ENCODE measurements around the gene ELOB.

The ELOB gene

GRCh38 chr16:2777231-2777902 is at the start of gene ELOB:
TSS of gene ELOB (minus strand) at chr16:2777280. CDS start at chr16:2777239, 41 bp downstream.
- H3K9me3 ChIP-seq (ENCODE audit: low read length): no peaks in the 10 kb centered on the region
- peaks cover 18% of the 10 kb centered on the region for H3K4me1 ChIP-seq (ENCODE audit: insufficient read depth, low read length)
- peak within 1 kb of the TSS; percentile 79 for H3K4me3 ChIP-seq (ENCODE audit: low read length)
- H2AFZ ChIP-seq (ENCODE audit: low read depth, low read length): peak within 1 kb of the TSS; percentile 14
- peaks cover 29% of the 10 kb centered on the region for H3K36me3 ChIP-seq (ENCODE audit: insufficient read depth, low read length)
- H3K27me3 ChIP-seq (ENCODE audit: insufficient read depth, low read length): no peaks in the 10 kb centered on the region

DNA sequence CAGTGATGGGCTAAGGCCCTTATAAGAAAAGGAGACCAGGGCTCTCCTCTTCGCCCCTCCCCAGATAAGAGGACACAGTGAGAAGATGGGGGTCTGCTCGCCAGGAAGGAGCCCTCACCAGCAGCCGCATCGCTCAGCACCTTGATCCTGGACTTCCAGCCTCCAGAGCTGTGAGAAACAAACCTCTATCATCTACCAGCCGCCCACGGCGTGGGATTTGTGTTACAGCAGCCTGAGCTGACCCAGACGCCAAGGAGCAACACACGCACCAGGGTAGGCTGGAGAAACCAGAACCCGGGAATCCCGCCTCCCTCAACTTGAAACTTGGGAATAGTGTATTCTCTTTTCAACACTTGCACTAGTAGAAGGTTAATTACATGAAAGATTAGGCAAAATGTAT is 48.8 kb upstream of the ELOB start:
- no peaks in the 10 kb centered on the region for H3K9me3 ChIP-seq (ENCODE audit: low read length)
- peaks cover 37% of the 10 kb centered on the region for H3K27me3 ChIP-seq (ENCODE audit: insufficient read depth, low read length)
- no peaks in the 10 kb centered on the region for H3K36me3 ChIP-seq (ENCODE audit: insufficient read depth, low read length)
- no peaks in the 10 kb centered on the region for H3K4me1 ChIP-seq (ENCODE audit: insufficient read depth, low read length)
- H2AFZ ChIP-seq (ENCODE audit: low read depth, low read length): no peak overlapping the region
- H3K4me3 ChIP-seq (ENCODE audit: low read length): no peak overlapping the region

- Histone ChIP-seq H3K27me3 (ENCODE audit: insufficient read depth, low read length) (peaks cover 40% of the 10 kb centered on the region), H3K4me1 (ENCODE audit: insufficient read depth, low read length) (no peaks in the 10 kb centered on the region), H3K4me3 (ENCODE audit: low read length) (no peak overlapping the region), H2AFZ (ENCODE audit: low read depth, low read length) (no peak overlapping the region), H3K9me3 (ENCODE audit: low read length) (no peaks in the 10 kb centered on the region), H3K36me3 (ENCODE audit: insufficient read depth, low read length) (no peaks in the 10 kb centered on the region)
Observed at GRCh38 chr16:2825049-2825742, 48.1 kb upstream of the ELOB start.

DNA sequence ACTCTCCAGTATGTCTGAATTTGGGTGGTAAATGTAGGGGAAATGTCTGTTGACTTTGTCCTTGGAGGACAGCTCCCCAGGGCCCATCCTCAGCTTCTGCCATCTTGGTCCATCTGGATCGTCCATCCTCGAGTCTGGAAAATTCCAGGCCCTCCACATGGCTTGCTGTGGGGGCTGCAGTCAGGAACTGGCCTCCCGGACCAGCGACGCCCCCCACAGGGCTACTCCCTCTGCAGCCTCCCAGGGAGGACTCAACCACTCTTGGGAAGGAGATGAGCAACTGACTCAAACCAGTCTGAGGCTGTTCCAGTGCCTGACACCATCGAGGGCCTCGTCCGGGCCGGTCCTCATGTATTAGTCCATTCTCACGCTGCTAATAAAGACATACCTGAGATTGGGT is 47.5 kb upstream of the ELOB start:
- peaks cover 43% of the 10 kb centered on the region for H3K27me3 ChIP-seq (ENCODE audit: insufficient read depth, low read length)
- H3K4me1 ChIP-seq (ENCODE audit: insufficient read depth, low read length): no peaks in the 10 kb centered on the region
- no peaks in the 10 kb centered on the region for H3K9me3 ChIP-seq (ENCODE audit: low read length)
- H3K36me3 ChIP-seq (ENCODE audit: insufficient read depth, low read length): no peaks in the 10 kb centered on the region
- no peak overlapping the region for H2AFZ ChIP-seq (ENCODE audit: low read depth, low read length)
- H3K4me3 ChIP-seq (ENCODE audit: low read length): no peak overlapping the region

DNA sequence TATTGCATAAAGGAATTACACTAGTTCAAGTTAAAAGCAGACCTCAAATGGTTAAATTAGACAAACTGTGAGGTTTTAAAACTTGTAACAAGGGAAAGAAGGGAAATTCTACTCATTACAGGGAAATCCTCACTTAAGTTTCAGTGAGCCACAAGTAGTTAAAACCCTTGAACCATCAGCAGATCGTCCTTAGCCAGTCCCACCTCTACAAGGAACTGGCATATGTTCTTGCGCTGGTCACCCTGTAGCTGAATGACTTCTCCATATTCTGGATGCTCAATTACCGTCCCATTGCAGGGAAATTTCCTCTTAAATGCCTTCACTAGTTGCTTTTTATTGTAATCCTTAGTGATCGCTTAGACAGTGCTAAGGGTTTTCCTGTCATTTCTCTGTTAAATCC is 45.4 kb upstream of the ELOB start:
- no peak overlapping the region for H2AFZ ChIP-seq (ENCODE audit: low read depth, low read length)
- no peaks in the 10 kb centered on the region for H3K4me1 ChIP-seq (ENCODE audit: insufficient read depth, low read length)

GRCh38 chr16:2822158-2822495 is 45.0 kb upstream of the ELOB start:
- Histone ChIP-seq H2AFZ (ENCODE audit: low read depth, low read length) (no peak overlapping the region), H3K9me3 (ENCODE audit: low read length) (no peaks in the 10 kb centered on the region), H3K4me1 (ENCODE audit: insufficient read depth, low read length) (no peaks in the 10 kb centered on the region), H3K36me3 (ENCODE audit: insufficient read depth, low read length) (no peaks in the 10 kb centered on the region), H3K4me3 (ENCODE audit: low read length) (no peak overlapping the region), H3K27me3 (ENCODE audit: insufficient read depth, low read length) (peaks cover 25% of the 10 kb centered on the region)

More for the DNA sequence above, 45.4 kb upstream of the ELOB start:
- H3K27me3 ChIP-seq (ENCODE audit: insufficient read depth, low read length): peaks cover 28% of the 10 kb centered on the region
- H3K4me3 ChIP-seq (ENCODE audit: low read length): no peak overlapping the region
- H3K9me3 ChIP-seq (ENCODE audit: low read length): no peaks in the 10 kb centered on the region
- H3K36me3 ChIP-seq (ENCODE audit: insufficient read depth, low read length): no peaks in the 10 kb centered on the region

DNA sequence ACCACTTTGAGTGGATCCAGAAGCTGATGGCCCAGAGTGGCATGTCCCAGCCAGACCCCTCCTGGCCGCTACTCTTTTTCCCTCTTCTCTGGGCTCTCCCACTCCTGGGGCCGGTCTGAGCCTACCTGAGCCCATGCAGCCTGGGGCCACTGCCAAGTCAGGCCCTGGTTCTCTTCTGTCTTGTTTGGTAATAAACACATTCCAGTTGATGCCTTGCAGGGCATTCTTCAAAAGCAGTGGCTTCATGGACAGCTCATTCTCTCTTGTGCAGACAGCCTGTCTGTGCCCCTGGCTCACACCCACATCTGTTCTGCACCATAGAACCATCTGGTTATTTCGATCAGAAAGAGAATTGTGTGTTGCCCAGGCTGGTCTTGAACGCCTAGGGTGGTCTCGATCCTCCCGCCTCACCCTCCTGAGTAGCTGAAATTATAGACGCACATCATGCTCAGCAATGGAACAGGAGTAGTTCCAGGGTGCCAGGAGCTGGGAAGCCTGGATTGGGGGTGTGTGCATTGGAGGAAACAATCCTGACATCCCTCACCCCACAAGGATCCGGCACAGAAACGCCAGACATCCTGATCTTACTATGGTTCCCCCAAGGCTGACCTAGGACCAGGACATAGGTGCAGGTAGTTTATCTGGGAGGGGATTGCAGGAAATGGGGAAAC is 44.5 kb upstream of the ELOB start:
- Histone ChIP-seq H3K4me3 (ENCODE audit: low read length) (no peak overlapping the region), H2AFZ (ENCODE audit: low read depth, low read length) (no peak overlapping the region), H3K9me3 (ENCODE audit: low read length) (no peaks in the 10 kb centered on the region), H3K4me1 (ENCODE audit: insufficient read depth, low read length) (no peaks in the 10 kb centered on the region), H3K36me3 (ENCODE audit: insufficient read depth, low read length) (no peaks in the 10 kb centered on the region), H3K27me3 (ENCODE audit: insufficient read depth, low read length) (peaks cover 25% of the 10 kb centered on the region)

GRCh38 chr16:2820836-2821486 is 43.9 kb upstream of the ELOB start:
- H3K27me3 ChIP-seq (ENCODE audit: insufficient read depth, low read length): peaks cover 25% of the 10 kb centered on the region
- H3K4me3 ChIP-seq (ENCODE audit: low read length): no peak overlapping the region
- H3K9me3 ChIP-seq (ENCODE audit: low read length): no peaks in the 10 kb centered on the region

GRCh38 chr16:2819939-2820835 is 43.1 kb upstream of the ELOB start:
- no peaks in the 10 kb centered on the region for H3K36me3 ChIP-seq (ENCODE audit: insufficient read depth, low read length)
- no peak overlapping the region for H3K4me3 ChIP-seq (ENCODE audit: low read length)
- H3K27me3 ChIP-seq (ENCODE audit: insufficient read depth, low read length): peaks cover 22% of the 10 kb centered on the region
- H2AFZ ChIP-seq (ENCODE audit: low read depth, low read length): no peak overlapping the region
- no peaks in the 10 kb centered on the region for H3K4me1 ChIP-seq (ENCODE audit: insufficient read depth, low read length)
- no peaks in the 10 kb centered on the region for H3K9me3 ChIP-seq (ENCODE audit: low read length)

More at GRCh38 chr16:2820836-2821486, 43.9 kb upstream of the ELOB start:
- no peaks in the 10 kb centered on the region for H3K4me1 ChIP-seq (ENCODE audit: insufficient read depth, low read length)
- no peak overlapping the region for H2AFZ ChIP-seq (ENCODE audit: low read depth, low read length)
- no peaks in the 10 kb centered on the region for H3K36me3 ChIP-seq (ENCODE audit: insufficient read depth, low read length)

- H3K36me3 ChIP-seq (ENCODE audit: insufficient read depth, low read length): no peaks in the 10 kb centered on the region
- peaks cover 17% of the 10 kb centered on the region for H3K27me3 ChIP-seq (ENCODE audit: insufficient read depth, low read length)
- no peak overlapping the region for H3K4me3 ChIP-seq (ENCODE audit: low read length)
- no peaks in the 10 kb centered on the region for H3K4me1 ChIP-seq (ENCODE audit: insufficient read depth, low read length)
- H3K9me3 ChIP-seq (ENCODE audit: low read length): no peaks in the 10 kb centered on the region
- H2AFZ ChIP-seq (ENCODE audit: low read depth, low read length): no peak overlapping the region
Observed at GRCh38 chr16:2819179-2819938, 42.3 kb upstream of the ELOB start.

DNA sequence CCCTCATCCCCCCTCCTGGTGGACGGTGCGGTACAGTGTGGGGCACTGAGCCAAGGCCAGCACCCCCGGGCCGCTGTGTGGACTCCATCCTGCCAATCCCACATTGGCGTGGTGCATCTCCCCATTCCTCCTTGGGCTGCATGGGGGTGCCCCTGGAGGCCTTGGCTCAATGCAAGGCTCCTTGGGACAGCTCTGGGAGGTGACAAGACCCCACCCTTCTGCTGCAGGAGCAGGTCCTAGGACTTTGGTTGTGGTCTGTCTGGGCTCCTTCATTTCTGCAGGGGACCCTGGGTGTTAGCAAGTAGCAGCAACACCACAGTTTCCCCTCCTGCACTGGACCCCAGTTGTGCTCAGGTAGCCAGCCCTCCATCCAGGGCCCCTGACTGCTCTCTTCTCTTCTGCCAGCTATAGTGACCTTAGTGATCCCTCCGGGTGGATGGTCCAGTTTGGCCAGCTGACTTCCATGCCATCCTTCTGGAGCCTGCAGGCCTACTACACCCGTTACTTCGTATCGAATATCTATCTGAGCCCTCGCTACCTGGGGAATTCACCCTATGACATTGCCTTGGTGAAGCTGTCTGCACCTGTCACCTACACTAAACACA is 41.3 kb upstream of the ELOB start:
- peaks cover 16% of the 10 kb centered on the region for H3K27me3 ChIP-seq (ENCODE audit: insufficient read depth, low read length)
- H2AFZ ChIP-seq (ENCODE audit: low read depth, low read length): no peak overlapping the region
- H3K4me3 ChIP-seq (ENCODE audit: low read length): no peak overlapping the region
- no peaks in the 10 kb centered on the region for H3K36me3 ChIP-seq (ENCODE audit: insufficient read depth, low read length)
- no peaks in the 10 kb centered on the region for H3K4me1 ChIP-seq (ENCODE audit: insufficient read depth, low read length)
- no peaks in the 10 kb centered on the region for H3K9me3 ChIP-seq (ENCODE audit: low read length)

Measured in neuron (in vitro differentiated cells).